H1 (cell line): ENCODE data around the gene CAB39L. TPM values are rescaled to one million over a fixed set of nuclear protein-coding genes. Genes with fewer than 3 reads are reported as not detected.

Experiments
- CTCF ChIA-PET: fragments of 300-600 bp; sonication (Branson Sonifier 250); formaldehyde crosslinking; loops from one replicate; lab custom pipeline; 2021; ENCODE audit not compliant: partially characterized antibody; lab: Charles Lee
- POLR2A ChIA-PET: fragments of 300-600 bp; sonication (Branson Sonifier 250); formaldehyde crosslinking; loops from one replicate; lab custom pipeline; 2021; ENCODE audit warnings: inconsistent platforms; ENCODE audit not compliant: partially characterized antibody; lab: Charles Lee
- DNase-seq, 2 experiments: peaks; one replicate each; pipeline versions ENCODE4 v3.0.0 to v3.0.0-alpha.2; 2010 to 2022; ENCODE audit warnings: low spot score in 2 of 2, low read depth in 1 of 2, mixed read lengths in 1 of 2
- FAIRE-seq: peaks from 2 replicates; lab custom pipeline; 2011; peaks lifted over from hg19 to GRCh38; lab: Jason Lieb, UNC
- H2AFZ ChIP-seq: 2 replicates; pipeline ENCODE4 v1.8.1; 2012; ENCODE audit warnings: low read length, inconsistent platforms
- H2AK5ac ChIP-seq: 2 replicates; pipeline ENCODE4 v1.6.1; 2013; ENCODE audit warnings: low read depth, low read length
- H2BK120ac ChIP-seq: replicated peaks from 2 replicates; pipeline ENCODE3; 2013; ENCODE audit warnings: low read depth, low read length, inconsistent platforms
- H2BK12ac ChIP-seq: 2 replicates; pipeline ENCODE4 v1.6.1; 2013; ENCODE audit warnings: low read depth, low read length
- H2BK15ac ChIP-seq: 2 replicates; pipeline ENCODE4 v1.6.1; 2013; ENCODE audit warnings: low read length
- H2BK20ac ChIP-seq: 2 replicates; pipeline ENCODE4 v1.6.1; 2013; ENCODE audit warnings: low read length
- H2BK5ac ChIP-seq: 2 replicates; pipeline ENCODE4 v1.6.1; 2013; ENCODE audit warnings: low read depth, low read length
- H3K14ac ChIP-seq: 2 replicates; pipeline ENCODE4 v1.6.1; 2013; ENCODE audit warnings: inconsistent platforms; ENCODE audit not compliant: insufficient read length
- H3K18ac ChIP-seq: 2 replicates; pipeline ENCODE4 v1.6.1; 2013; ENCODE audit warnings: low read length; ENCODE audit errors: extremely low read depth
- H3K23ac ChIP-seq: 2 replicates; pipeline ENCODE4 v1.6.1; 2013; ENCODE audit warnings: inconsistent platforms; ENCODE audit not compliant: insufficient read length
- H3K23me2 ChIP-seq: 2 replicates; pipeline ENCODE4 v1.6.1; 2013; ENCODE audit warnings: low read depth, low read length
- H3K27ac ChIP-seq: 2 replicates; pipeline ENCODE4 v1.6.1; 2011; ENCODE audit warnings: low read depth, low read length, inconsistent platforms
- H3K27me3 ChIP-seq, 4 experiments: replicated peaks in 1 of 4; 1 replicate in 1 of 4; 2 replicates in 3 of 4; pipeline versions ENCODE4 v1.6.1 to v1.8.1; 2011 to 2013; ENCODE audit warnings: low read length in 3 of 4, mild to moderate bottlenecking in 3 of 4, inconsistent platforms in 2 of 4, mixed read lengths in 2 of 4, moderate library complexity in 1 of 4; ENCODE audit not compliant: control insufficient read depth in 3 of 4, insufficient read depth in 3 of 4; ENCODE audit errors: extremely low read depth in 1 of 4
- H3K36me3 ChIP-seq, 4 experiments: 2 replicates each; pipeline versions ENCODE4 v1.6.1 to v1.8.1; 2011 to 2013; ENCODE audit warnings: mild to moderate bottlenecking in 4 of 4, low read length in 3 of 4, moderate library complexity in 2 of 4, control low read depth in 1 of 4, inconsistent platforms in 1 of 4; ENCODE audit not compliant: insufficient read depth in 4 of 4, control insufficient read depth in 2 of 4
- H3K4ac ChIP-seq: replicated peaks from 2 replicates; pipeline ENCODE3; 2013; ENCODE audit warnings: low read length, low read depth, mixed read lengths, inconsistent platforms; ENCODE audit not compliant: insufficient read length
- H3K4me1 ChIP-seq, 4 experiments: replicated peaks in 1 of 4; 1 replicate in 1 of 4; 2 replicates in 3 of 4; pipeline versions ENCODE4 v1.6.1 to v1.8.1; 2011 to 2013; ENCODE audit warnings: low read length in 3 of 4, inconsistent platforms in 2 of 4, mixed read lengths in 1 of 4; ENCODE audit not compliant: insufficient read depth in 4 of 4, control insufficient read depth in 3 of 4
- H3K4me2 ChIP-seq, 2 experiments: 2 replicates each; pipeline versions ENCODE4 v1.6.1 to v1.8.1; 2011 to 2013; ENCODE audit warnings: low read depth in 2 of 2, low read length in 2 of 2, control low read depth in 1 of 2, inconsistent platforms in 1 of 2, mild to moderate bottlenecking in 1 of 2; ENCODE audit not compliant: insufficient read depth in 1 of 2
- H3K4me3 ChIP-seq, 4 experiments: fragments of 200-600, 300-600 bp in 1 of 4; sonication (generic), shearing (Covaris generic), sonication (Bioruptor Twin) in 1 of 4; 2 replicates each; pipeline versions ENCODE4 v1.5.1 to v1.8.1; 2011 to 2016; ENCODE audit warnings: low read length in 4 of 4, low read depth in 3 of 4, control low read depth in 2 of 4, inconsistent platforms in 2 of 4, mild to moderate bottlenecking in 2 of 4, mixed read lengths in 1 of 4, moderate library complexity in 1 of 4; ENCODE audit not compliant: insufficient read depth in 2 of 4; ENCODE audit errors: extremely low read depth in 1 of 4
- H3K56ac ChIP-seq: replicated peaks from 2 replicates; pipeline ENCODE3; 2013; ENCODE audit warnings: low read depth, mild to moderate bottlenecking, mixed read lengths, low read length, inconsistent platforms; ENCODE audit not compliant: insufficient read length
- H3K79me1 ChIP-seq: 2 replicates; pipeline ENCODE4 v1.6.1; 2013; ENCODE audit warnings: low read depth, low read length, control low read depth
- H3K79me2 ChIP-seq, 2 experiments: 2 replicates each; pipeline versions ENCODE4 v1.6.1 to v1.8.1; 2012 to 2013; ENCODE audit warnings: low read length in 2 of 2, mild to moderate bottlenecking in 2 of 2, inconsistent platforms in 1 of 2; ENCODE audit not compliant: insufficient read depth in 2 of 2, control insufficient read depth in 1 of 2
- H3K9ac ChIP-seq, 4 experiments: replicated peaks in 1 of 4; 1 replicate in 1 of 4; 2 replicates in 3 of 4; pipeline versions ENCODE4 v1.6.1 to v1.8.1; 2011 to 2013; ENCODE audit warnings: low read depth in 3 of 4, low read length in 3 of 4, control low read depth in 2 of 4, mild to moderate bottlenecking in 2 of 4, moderate library complexity in 2 of 4, inconsistent platforms in 1 of 4; ENCODE audit errors: extremely low read depth in 1 of 4
- H3K9me3 ChIP-seq, 2 experiments: 2 replicates each; pipeline versions ENCODE4 v1.6.1 to v1.8.1; 2012 to 2013; ENCODE audit warnings: mild to moderate bottlenecking in 2 of 2, moderate library complexity in 2 of 2, control low read depth in 1 of 2, inconsistent platforms in 1 of 2, low read depth in 1 of 2, low read length in 1 of 2, mixed read lengths in 1 of 2; ENCODE audit not compliant: insufficient read depth in 2 of 2
- H4K20me1 ChIP-seq, 2 experiments: replicated peaks in 1 of 2; 2 replicates each; pipeline versions ENCODE3 to v1.8.1; 2011 to 2013; ENCODE audit warnings: inconsistent platforms in 2 of 2, low read length in 2 of 2, mild to moderate bottlenecking in 1 of 2; ENCODE audit not compliant: insufficient read depth in 2 of 2, control insufficient read depth in 1 of 2
- H4K5ac ChIP-seq: 2 replicates; pipeline ENCODE4 v1.6.1; 2013; ENCODE audit warnings: low read length, low read depth, mixed read lengths, inconsistent platforms; ENCODE audit not compliant: insufficient read length
- H4K8ac ChIP-seq: 2 replicates; pipeline ENCODE4 v1.8.0; 2013; ENCODE audit warnings: mild to moderate bottlenecking, moderate library complexity, low read length, inconsistent platforms; ENCODE audit not compliant: insufficient read depth; ENCODE audit errors: extremely low read depth
- H4K91ac ChIP-seq: replicated peaks from 2 replicates; pipeline ENCODE3; 2013; ENCODE audit warnings: low read length, mixed read lengths, inconsistent platforms; ENCODE audit not compliant: insufficient read length
- ATF2 ChIP-seq: IDR thresholded peaks from 2 replicates; pipeline ENCODE4 v1.6.1; 2012; ENCODE audit warnings: low read length, inconsistent platforms
- BCL11A ChIP-seq, 2 experiments: IDR thresholded peaks; one replicate each; pipeline ENCODE4 v1.6.1; 2011; ENCODE audit warnings: low read depth in 2 of 2, low read length in 2 of 2, mild to moderate bottlenecking in 2 of 2
- CBX5 ChIP-seq: fragments of 300-800, 300-1000 bp; sonication (generic); IDR thresholded peaks from 2 replicates; pipeline ENCODE4 v1.7.1; 2016; ENCODE audit warnings: antibody characterized with exemption, low read length, low read depth
- CBX8 ChIP-seq: fragments of 300-800, 300-1000 bp; sonication (generic); IDR thresholded peaks from 2 replicates; pipeline ENCODE4 v1.7.1; 2016; ENCODE audit warnings: low read depth, low read length, borderline replicate concordance
- CTBP2 ChIP-seq: IDR thresholded peaks from 2 replicates; pipeline ENCODE4 v1.7.0; 2011; ENCODE audit warnings: borderline replicate concordance, mild to moderate bottlenecking, moderate library complexity, mixed read lengths, low read length; ENCODE audit not compliant: insufficient read depth, insufficient read length
- E2F6 ChIP-seq: IDR thresholded peaks from 2 replicates; pipeline ENCODE4 v1.6.1; 2012; ENCODE audit warnings: inconsistent platforms
- HDAC6 ChIP-seq: IDR thresholded peaks from one replicate; pipeline ENCODE4 v1.7.1; 2012; ENCODE audit warnings: low read depth, mild to moderate bottlenecking, inconsistent platforms, low read length, moderate library complexity
- KDM4A ChIP-seq: IDR thresholded peaks from one replicate; pipeline ENCODE4 v1.7.1; 2012; ENCODE audit warnings: low read depth, mild to moderate bottlenecking, moderate library complexity, low read length, inconsistent platforms; ENCODE audit not compliant: severe bottlenecking
- POU5F1 ChIP-seq: IDR thresholded peaks from 2 replicates; pipeline ENCODE4 v1.6.1; 2011; ENCODE audit warnings: low read depth, mild to moderate bottlenecking, low read length, moderate library complexity
- SIN3A ChIP-seq, 2 experiments: IDR thresholded peaks in 1 of 2; conservative IDR thresholded peaks in 1 of 2; 2 replicates each; pipeline ENCODE4 v1.6.1; 2011 to 2012; ENCODE audit warnings: low read length in 2 of 2, improper control_type of control experiment in 1 of 2, low read depth in 1 of 2, mild to moderate bottlenecking in 1 of 2
- TAF1 ChIP-seq: IDR thresholded peaks from 2 replicates; pipeline ENCODE4 v1.6.1; 2011; ENCODE audit warnings: mild to moderate bottlenecking, low read depth, low read length
- YY1 ChIP-seq: IDR thresholded peaks from 2 replicates; pipeline ENCODE4 v1.6.1; 2011; ENCODE audit warnings: low read depth, mild to moderate bottlenecking, low read length
- WGBS, 2 experiments: shearing (Covaris generic) in 1 of 2; methylation state at CpG; one replicate each; pipeline versions ENCODE4 v1.1.6 to v1.1.7; 2013 to 2015; ENCODE audit warnings: low lambda C conversion rate in 2 of 2, mixed read lengths in 2 of 2, inconsistent platforms in 1 of 2, low coverage in 1 of 2, missing lambda C conversion rate in 1 of 2; ENCODE audit not compliant: insufficient replicate concordance in 2 of 2, insufficient coverage in 1 of 2, insufficient read length in 1 of 2; ENCODE audit errors: extremely low coverage in 1 of 2, missing lambda C conversion rate in 1 of 2; 5-methylcytosine and 5-hydroxymethylcytosine counted together
- polyA plus RNA-seq, 7 experiments: library from polyadenylated mRNA; depleted of rRNA in 3 of 7; stranded (reverse) in 5 of 7; unstranded in 2 of 7; fragments of >200 nt in 5 of 7; fragments of 200-250 nt in 2 of 7; gene quantifications; 1 replicate in 5 of 7; 2 replicates in 1 of 7; 4 replicates in 1 of 7; pipeline versions ENCODE4 v1.2.1 to v1.2.3, GENCODE V29; 2011 to 2013; ENCODE audit warnings: missing spikeins in 2 of 7, mixed read lengths in 2 of 7
- total RNA-seq: library from RNA; stranded (reverse); fragmentation: NEBNext Ultra II Directional; extraction: Animal tissue kit (Norgen Biotek cat#: 25700); gene quantifications from 2 replicates; pipeline ENCODE4 v1.2.1, GENCODE V29; 2021

CAB39L gene
- total and polyA plus RNA-seq, 2 of the 8 experiments (the other 6 are each of a cell fraction or from before 2014, with no cell fraction given) = 2.5 to 4.8 TPM

- WGBS, 2 experiments = 85% methylated on average over 3 of the region's 3 CpGs; no CpG with 5 or more reads in 1 of the 2 experiments
- H3K23me2 ChIP-seq = no peaks in the 10 kb centered on the region
- H3K4me3 ChIP-seq = no peak overlapping the region
- H3K18ac ChIP-seq = no peak overlapping the region
- H3K56ac ChIP-seq = no peak overlapping the region
- H3K23ac ChIP-seq = no peak overlapping the region
- no peak overlapping the region for H4K91ac ChIP-seq
- H2AFZ ChIP-seq = no peak overlapping the region
- no peak overlapping the region for H3K14ac ChIP-seq
- peaks cover 0 to 5% (median 2%) of the 10 kb centered on the region in 4 experiments; a peak in 4 of 7 replicates for H3K4me1 ChIP-seq
- H2BK120ac ChIP-seq = no peak overlapping the region
- peaks cover 15 to 51% (median 33%) of the 10 kb centered on the region in 4 experiments for H3K27me3 ChIP-seq
- peaks cover 0 to 3% of the 10 kb centered on the region in 2 experiments for H4K20me1 ChIP-seq
- no peaks in the 10 kb centered on the region for H3K36me3 ChIP-seq
- no peak overlapping the region for H3K4me2 ChIP-seq
- no peak overlapping the region for H4K5ac ChIP-seq
- no peaks in the 10 kb centered on the region for H3K9me3 ChIP-seq
- ChIA-PET POLR2A (no interaction called here), CTCF (no interaction called here)
- no peak overlapping the region for H2BK20ac ChIP-seq
- no peaks in the 10 kb centered on the region for H3K79me1 ChIP-seq
- no peak overlapping the region for H2BK15ac ChIP-seq
- no peaks in the 10 kb centered on the region for H3K79me2 ChIP-seq
- no peak overlapping the region for H3K4ac ChIP-seq
- FAIRE-seq (no peak), DNase-seq (no peak)
- no peak overlapping the region for H2BK5ac ChIP-seq
- H4K8ac ChIP-seq = no peak overlapping the region
- H2BK12ac ChIP-seq = no peak overlapping the region
- no peak overlapping the region for H3K9ac ChIP-seq
- H2AK5ac ChIP-seq = no peak overlapping the region
- H3K27ac ChIP-seq = no peak overlapping the region
- no peak for TF ChIP-seq CBX5
- no peak for TF ChIP-seq ATF2
- TF ChIP-seq YY1 = no peak
- TF ChIP-seq SIN3A (conservative IDR thresholded peaks at IDR 0.05 in 1 of 2, IDR thresholded peaks at IDR 0.05 in 1 of 2; ENCODE audit: low read depth in 1 of 2, low read length in 2 of 2) = no peak
- TF ChIP-seq TAF1 = no peak
- no peak for TF ChIP-seq CTBP2
- no peak for TF ChIP-seq KDM4A
- TF ChIP-seq CBX8 = no peak
- no peak for TF ChIP-seq HDAC6
- TF ChIP-seq BCL11A (IDR thresholded peaks at IDR 0.05; ENCODE audit: low read depth in 2 of 2, low read length in 2 of 2) = no peak
- TF ChIP-seq POU5F1 = no peak
- no peak for TF ChIP-seq E2F6
Observed at GRCh38 chr13:49409008-49409407, 34.9 kb downstream of the CAB39L start.
